Islet of Langerhans (tissue), 1 donor: Measurements from ENCODE around the gene NACC2.

Experiments
- FAIRE-seq: peaks from one replicate; lab custom pipeline; 2011; peaks lifted over from hg19 to GRCh38; lab: Jason Lieb, UNC

NACC2 gene

GRCh38 chr9:136128436-136128835 is 33.3 kb upstream of the NACC2 start:
- FAIRE-seq, result no peak

- no peak for FAIRE-seq
Observed at GRCh38 chr9:136127313-136127712, 32.2 kb upstream of the NACC2 start.

GRCh38 chr9:136124976-136125692 is 30.0 kb upstream of the NACC2 start:
- no peak for FAIRE-seq

GRCh38 chr9:136122425-136123383 is 27.6 kb upstream of the NACC2 start:
- no peak for FAIRE-seq

GRCh38 chr9:136121801-136122200 is 26.7 kb upstream of the NACC2 start:
- FAIRE-seq, result no peak

GRCh38 chr9:136120438-136120844 is 25.4 kb upstream of the NACC2 start:
- no peak for FAIRE-seq

- no peak for FAIRE-seq
Observed at GRCh38 chr9:136119883-136120393, 24.8 kb upstream of the NACC2 start.

GRCh38 chr9:136119061-136119882 is 24.2 kb upstream of the NACC2 start:
- FAIRE-seq, result no peak

GRCh38 chr9:136118320-136119060 is 23.4 kb upstream of the NACC2 start, which contains the start of gene TMEM250:
TSS of gene TMEM250 (minus strand) at chr9:136118875. CDS start at chr9:136116900, 1,975 bp downstream.
- no peak for FAIRE-seq

GRCh38 chr9:136117916-136118319 is 22.8 kb upstream of the NACC2 start:
- no peak for FAIRE-seq

GRCh38 chr9:136117291-136117915 is 22.3 kb upstream of the NACC2 start:
- FAIRE-seq, result no peak

GRCh38 chr9:136116360-136117098 is 21.4 kb upstream of the NACC2 start:
- FAIRE-seq, result no peak

GRCh38 chr9:136115641-136116359 is 20.7 kb upstream of the NACC2 start:
- FAIRE-seq, result no peak

GRCh38 chr9:136115206-136115605 is 20.1 kb upstream of the NACC2 start:
- FAIRE-seq, result no peak

- FAIRE-seq, result no peak
Observed at GRCh38 chr9:136114610-136115009, 19.5 kb upstream of the NACC2 start.

GRCh38 chr9:136112541-136112940 is 17.5 kb upstream of the NACC2 start:
- FAIRE-seq, result no peak

- no peak for FAIRE-seq
Observed at GRCh38 chr9:136111910-136112309, 16.8 kb upstream of the NACC2 start.

GRCh38 chr9:136111190-136111589 is 16.1 kb upstream of the NACC2 start:
- FAIRE-seq, result no peak
